ENCODE data around the gene ZBTB42. TPM values are rescaled to one million over a fixed set of nuclear protein-coding genes. Genes with fewer than 3 reads are reported as not detected.

ZBTB42 gene
- total RNA-seq, 2 experiments from 2014 or later = 1.3 TPM

- H3K36me3 Mint-ChIP-seq (ENCODE audit: low read depth) = no peaks in the 10 kb centered on the region
- H3K9me3 Mint-ChIP-seq = no peaks in the 10 kb centered on the region
- no peak overlapping the region for H3K27ac Mint-ChIP-seq
- ChIA-PET CTCF (interaction anchor here (1.3 to 2.6 kb wide), 2 partner anchors 23 to 79 kb away, joined by 3 to 8 read pairs; no protein-coding TSS in a partner anchor), POLR2A (no interaction called here)
- H3K27me3 Mint-ChIP-seq = no peaks in the 10 kb centered on the region
- ATAC-seq = no peak
- H3K4me3 Mint-ChIP-seq = peak overlapping the region; percentile 32
- no peak for DNase-seq
- H3K4me1 Mint-ChIP-seq (ENCODE audit: low read depth) = peaks cover 11% of the 10 kb centered on the region
- intact Hi-C loops (cut with micrococcal nuclease) = no loop called here
- TF ChIP-seq CTCF (IDR thresholded peaks at IDR 0.05) = no peak
Observed at GRCh38 chr14:104802394-104803184, 1.7 kb downstream of the ZBTB42 start.

GRCh38 chr14:104803280-104803911 lies 2.5 kb downstream of the ZBTB42 start:
- H3K4me1 Mint-ChIP-seq (ENCODE audit: low read depth) = peaks cover 11% of the 10 kb centered on the region
- H3K4me3 Mint-ChIP-seq = no peak overlapping the region
- CTCF ChIA-PET = interaction anchor here (0.7 kb wide), 1 partner anchor 35 kb away, joined by 3 read pairs; no protein-coding TSS in a partner anchor
- POLR2A ChIA-PET = interaction anchor here (0.6 kb wide), 1 partner anchor 366 kb away, joined by 3 read pairs; no protein-coding TSS in a partner anchor
- no peak for ATAC-seq
- no peaks in the 10 kb centered on the region for H3K9me3 Mint-ChIP-seq
- intact Hi-C loops (cut with micrococcal nuclease) = no loop called here
- H3K27ac Mint-ChIP-seq = no peak overlapping the region
- H3K36me3 Mint-ChIP-seq (ENCODE audit: low read depth) = no peaks in the 10 kb centered on the region
- no peak for TF ChIP-seq CTCF (IDR thresholded peaks at IDR 0.05)
- no peak for DNase-seq
- H3K27me3 Mint-ChIP-seq = no peaks in the 10 kb centered on the region

DNA sequence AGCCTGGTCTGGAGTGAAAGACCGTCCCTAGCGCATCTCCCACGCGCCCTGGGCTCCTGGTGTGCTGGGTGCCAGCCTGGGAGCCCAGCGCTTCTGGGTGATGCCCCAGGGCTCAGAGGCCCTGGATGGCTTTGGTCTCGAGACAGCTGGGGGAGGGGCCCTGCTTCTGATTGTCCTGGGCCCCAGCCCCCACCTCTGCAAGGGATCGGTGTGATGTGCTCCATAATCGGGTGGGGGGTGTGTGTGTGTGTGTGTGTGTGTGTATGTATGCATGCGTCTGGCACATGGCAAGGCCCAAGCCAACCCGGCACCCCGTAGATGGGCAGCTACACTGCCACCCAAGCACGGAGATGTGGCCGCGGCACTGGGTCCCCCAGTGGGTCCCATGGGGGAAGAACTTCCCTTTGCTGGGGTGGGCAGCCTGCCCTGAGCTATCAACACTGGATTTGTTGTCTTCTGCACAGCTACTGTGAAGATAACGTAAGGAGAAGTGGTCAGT lies 3.1 kb downstream of the ZBTB42 start:
- intact Hi-C loops (cut with micrococcal nuclease) = no loop called here
- Mint-ChIP-seq H3K4me1 (ENCODE audit: low read depth) (peaks cover 11% of the 10 kb centered on the region), H3K9me3 (no peaks in the 10 kb centered on the region), H3K36me3 (ENCODE audit: low read depth) (no peaks in the 10 kb centered on the region), H3K27me3 (no peaks in the 10 kb centered on the region), H3K27ac (no peak overlapping the region), H3K4me3 (no peak overlapping the region)
- ChIA-PET CTCF (interaction anchor here (0.7 kb wide), 1 partner anchor 35 kb away, joined by 3 read pairs; no protein-coding TSS in a partner anchor), POLR2A (interaction anchor here (0.6 kb wide), 1 partner anchor 365 kb away, joined by 3 read pairs; no protein-coding TSS in a partner anchor)
- no peak for ATAC-seq
- no peak for TF ChIP-seq CTCF (IDR thresholded peaks at IDR 0.05)
- DNase-seq = no peak

DNA sequence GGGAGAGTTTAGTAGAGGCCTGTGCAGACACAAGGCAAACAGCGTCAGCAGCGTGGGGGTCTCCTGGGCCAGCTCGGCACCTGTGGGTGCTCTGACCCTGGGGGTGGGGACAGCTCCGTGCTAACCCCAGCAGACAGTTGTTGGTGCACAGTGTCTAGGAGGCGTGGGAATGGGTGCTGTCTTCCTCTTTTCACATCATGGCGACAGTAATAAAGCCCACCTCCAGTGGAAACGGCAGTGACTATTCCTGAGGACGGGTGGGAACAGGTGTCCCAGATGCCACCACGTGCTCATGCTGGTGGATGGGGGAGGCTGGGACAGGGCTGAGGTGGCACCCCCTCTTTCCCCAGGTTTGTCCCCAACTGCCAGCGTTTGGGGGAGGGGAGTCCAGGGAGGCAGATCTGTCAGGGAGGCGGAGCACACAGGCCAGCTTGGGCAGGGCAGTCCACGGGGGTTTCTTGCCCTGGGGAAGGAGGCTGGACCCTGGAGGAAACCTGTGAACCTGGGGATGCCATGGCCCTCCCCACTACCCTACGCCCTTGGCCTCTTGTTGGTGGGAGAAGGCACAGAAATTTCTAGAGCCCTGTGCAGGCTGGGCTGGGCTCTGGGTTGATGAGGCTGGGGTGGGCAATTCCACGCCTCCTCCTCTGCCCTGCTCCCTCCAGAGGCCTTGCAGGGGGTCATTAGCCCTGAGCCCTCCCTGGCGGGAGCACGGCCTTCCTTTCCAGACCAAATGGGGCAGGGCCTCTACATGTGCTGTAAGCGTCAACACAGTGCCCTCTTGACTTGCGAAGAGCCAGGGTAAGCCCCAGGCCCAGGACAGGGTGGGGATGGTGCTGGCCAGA lies 3.8 kb downstream of the ZBTB42 start:
- ChIA-PET CTCF (interaction anchor here (0.7 kb wide), 1 partner anchor 36 kb away, joined by 3 read pairs; no protein-coding TSS in a partner anchor), POLR2A (interaction anchor here (0.6 kb wide), 1 partner anchor 364 kb away, joined by 3 read pairs; no protein-coding TSS in a partner anchor)
- Mint-ChIP-seq H3K9me3 (no peaks in the 10 kb centered on the region), H3K27ac (no peak overlapping the region), H3K4me3 (no peak overlapping the region), H3K4me1 (ENCODE audit: low read depth) (peaks cover 11% of the 10 kb centered on the region), H3K27me3 (no peaks in the 10 kb centered on the region), H3K36me3 (ENCODE audit: low read depth) (no peaks in the 10 kb centered on the region)
- intact Hi-C loops (cut with micrococcal nuclease) = no loop called here
- ATAC-seq (no peak), DNase-seq (no peak)
- TF ChIP-seq CTCF (IDR thresholded peaks at IDR 0.05) = no peak

All from activated CD8-positive, alpha-beta T cell treated with anti-CD3 and anti-CD28 coated beads for 36 hours (primary cell).